Measurements from ENCODE around the gene EPN3.

DNA sequence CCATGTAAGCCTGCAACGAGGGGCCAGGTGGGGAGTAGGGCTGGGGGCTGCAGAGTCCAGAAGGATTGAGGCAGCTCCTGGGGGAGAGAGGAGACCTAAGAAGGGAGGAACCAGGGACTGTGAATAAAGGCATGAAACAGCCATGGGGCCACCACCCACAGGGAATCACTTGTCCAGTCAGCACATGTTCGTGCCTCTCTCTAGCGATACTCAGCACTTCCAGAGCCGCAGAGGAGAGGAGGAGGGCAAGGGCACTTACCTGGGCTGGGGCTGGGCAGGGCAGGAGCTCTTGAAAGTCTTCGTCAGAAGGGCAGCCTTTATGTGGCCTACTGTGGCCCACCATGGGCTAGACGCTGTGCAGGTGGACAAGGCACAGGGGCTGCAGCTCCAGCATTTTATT lies 52.2 kb downstream of the EPN3 start:
- TF ChIP-seq CTCF (IDR thresholded peaks at IDR 0.05): no peak
- TF ChIP-seq POLR2A (IDR thresholded peaks at IDR 0.05): no peak

Measured in breast epithelium (tissue), 3 donors.